ENCODE measurements around the gene DHX15.

- TF ChIP-seq CTCF (IDR thresholded peaks at IDR 0.05) (no peak), POLR2A (IDR thresholded peaks at IDR 0.05) (no peak)
Observed at GRCh38 chr4:24598025-24598424, 13.7 kb upstream of the DHX15 start.
